Stimulated activated CD4-positive, alpha-beta T cell treated with anti-CD3 and anti-CD28 coated beads, Interleukin-1b, Interleukin-23, amount 100 ng/mL, for 1 hour (primary cell): ENCODE measurements around the gene SLC8B1.

Experiments
- DNase-seq, 2 donors: peaks; one replicate each; pipeline ENCODE4 v3.0.0-alpha.2; 2020; ENCODE audit warnings: low read depth in 2 of 2

The SLC8B1 gene

GRCh38 chr12:113322343-113322742, 12.6 kb downstream of the SLC8B1 start:
- DNase-seq: no peak

GRCh38 chr12:113320401-113320800, 14.5 kb downstream of the SLC8B1 start:
- DNase-seq: no peak

GRCh38 chr12:113318900-113319628, 15.8 kb downstream of the SLC8B1 start:
- DNase-seq: no peak

GRCh38 chr12:113318046-113318656, 16.8 kb downstream of the SLC8B1 start:
- no peak for DNase-seq

GRCh38 chr12:113317122-113317521, 17.8 kb downstream of the SLC8B1 start:
- no peak for DNase-seq

GRCh38 chr12:113316155-113316554, 18.8 kb downstream of the SLC8B1 start:
- DNase-seq: no peak

- DNase-seq: no peak
Measured at GRCh38 chr12:113315358-113315757, 19.6 kb downstream of the SLC8B1 start.

GRCh38 chr12:113314121-113314529, 20.8 kb downstream of the SLC8B1 start:
- DNase-seq: no peak

- no peak for DNase-seq
Measured at GRCh38 chr12:113310489-113310888, 24.4 kb downstream of the SLC8B1 start.

- no peak for DNase-seq
Measured at GRCh38 chr12:113306382-113306781, 28.5 kb downstream of the SLC8B1 start.

- DNase-seq: no peak
Measured at GRCh38 chr12:113305281-113305856, 29.5 kb downstream of the SLC8B1 start.

GRCh38 chr12:113302886-113303640, 31.8 kb downstream of the SLC8B1 start:
- DNase-seq: no peak

GRCh38 chr12:113302466-113302865, 32.4 kb downstream of the SLC8B1 start:
- DNase-seq: no peak

- DNase-seq: no peak
Measured at GRCh38 chr12:113301811-113302210, 33.1 kb downstream of the SLC8B1 start.

- no peak for DNase-seq
Measured at GRCh38 chr12:113299619-113300237, 35.2 kb downstream of the SLC8B1 start.

- no peak for DNase-seq
Measured at GRCh38 chr12:113298861-113299545, 35.9 kb downstream of the SLC8B1 start.

- no peak for DNase-seq
Measured at GRCh38 chr12:113298472-113298817, 36.5 kb downstream of the SLC8B1 start.

- no peak for DNase-seq
Measured at GRCh38 chr12:113297621-113298471, 37.1 kb downstream of the SLC8B1 start.

- no peak for DNase-seq
Measured at GRCh38 chr12:113297214-113297587, 37.7 kb downstream of the SLC8B1 start.

- no peak for DNase-seq
Measured at GRCh38 chr12:113296557-113297213, 38.2 kb downstream of the SLC8B1 start.
